Activated T-helper 9 cell treated with anti-CD3 and anti-CD28 coated beads, Interleukin-2, amount 50 U/mL, for 16 hours (primary cell): ENCODE measurements around the gene PISD.
"Not testable (repeated sequence)": the region's sequence is repeated elsewhere in the genome, so short reads cannot be mapped to it uniquely, and the experiment has no call there.

Source experiments
- DNase-seq: peaks from one replicate; pipeline ENCODE4 v3.0.0-alpha.2; 2020; ENCODE audit warnings: low read depth

Gene PISD

GRCh38 chr22:31661851-31662667, at the start of gene PISD:
PISD (minus strand) TSS chr22:31662215; CDS start chr22:31662208, 7 bp downstream.
- DNase-seq: peak; percentile 96

- DNase-seq: not testable (repeated sequence)
These were observed 49.2 kb upstream of the PISD start for GRCh38 chr22:31711226-31711625.

GRCh38 chr22:31707519-31707918, 45.5 kb upstream of the PISD start:
- DNase-seq: no peak

- DNase-seq: no peak
These were observed 33.4 kb upstream of the PISD start for GRCh38 chr22:31695423-31695822.

- DNase-seq: not testable (repeated sequence)
These were observed 32.0 kb upstream of the PISD start for GRCh38 chr22:31694046-31694445.

- DNase-seq: no peak
These were observed 30.3 kb upstream of the PISD start for GRCh38 chr22:31692186-31692886.

GRCh38 chr22:31691408-31691807, 29.4 kb upstream of the PISD start:
- no peak for DNase-seq

GRCh38 chr22:31683181-31684105, 21.4 kb upstream of the PISD start:
- DNase-seq: no peak

- no peak for DNase-seq
These were observed 20.7 kb upstream of the PISD start for GRCh38 chr22:31682751-31683150.

- DNase-seq: no peak
These were observed 19.6 kb upstream of the PISD start for GRCh38 chr22:31681349-31682345.

- DNase-seq: no peak
These were observed 18.9 kb upstream of the PISD start for GRCh38 chr22:31680861-31681341.

GRCh38 chr22:31678748-31679147, 16.7 kb upstream of the PISD start:
- DNase-seq: no peak

GRCh38 chr22:31676700-31677099, 14.7 kb upstream of the PISD start:
- DNase-seq: peak; percentile 86

- not testable (repeated sequence) for DNase-seq
These were observed 12.2 kb upstream of the PISD start for GRCh38 chr22:31674219-31674618.

- not testable (repeated sequence) for DNase-seq
These were observed 6.8 kb upstream of the PISD start for GRCh38 chr22:31668849-31669248.

- DNase-seq: no peak
These were observed 638 bp upstream of the PISD start for GRCh38 chr22:31662668-31663037.

- DNase-seq: peak; percentile 34
These were observed 1.1 kb downstream of the PISD start for GRCh38 chr22:31660860-31661341.

- no peak for DNase-seq
These were observed 2.8 kb downstream of the PISD start for GRCh38 chr22:31659246-31659645.

GRCh38 chr22:31654408-31654807, 7.6 kb downstream of the PISD start:
- no peak for DNase-seq

- DNase-seq: no peak
These were observed 8.1 kb downstream of the PISD start for GRCh38 chr22:31653944-31654343.
